ENCODE data around the gene INPP4A. TPM values are rescaled to one million over a fixed set of nuclear protein-coding genes. Genes with fewer than 3 reads are reported as not detected.
A peak's percentile ranks its signal among the peaks of the same experiment; 100 is the strongest.

The INPP4A gene
- polyA plus RNA-seq, 1 donor, result 12.5 TPM

GRCh38 chr2:98565286-98565860 is 120.7 kb downstream of the INPP4A start:
- DNase-seq, result no peak

- no peak for DNase-seq
Measured at GRCh38 chr2:98565941-98566340, 121.3 kb downstream of the INPP4A start.

GRCh38 chr2:98568161-98568956 is 123.7 kb downstream of the INPP4A start:
- DNase-seq, result no peak

- peak; percentile 5 for DNase-seq
Measured at GRCh38 chr2:98569197-98569793, 124.6 kb downstream of the INPP4A start.

GRCh38 chr2:98569915-98570314 is 125.3 kb downstream of the INPP4A start:
- no peak for DNase-seq

- no peak for DNase-seq
Measured at GRCh38 chr2:98570356-98570755, 125.7 kb downstream of the INPP4A start.

GRCh38 chr2:98571121-98571701 is 126.6 kb downstream of the INPP4A start:
- no peak for DNase-seq

GRCh38 chr2:98571796-98572195 is 127.1 kb downstream of the INPP4A start:
- no peak for DNase-seq

- DNase-seq, result no peak
Measured at GRCh38 chr2:98572211-98572610, 127.6 kb downstream of the INPP4A start.

- no peak for DNase-seq
Measured at GRCh38 chr2:98572676-98573075, 128.0 kb downstream of the INPP4A start.

- DNase-seq, result no peak
Measured at GRCh38 chr2:98573426-98573825, 128.8 kb downstream of the INPP4A start.

- no peak for DNase-seq
Measured at GRCh38 chr2:98576666-98577312, 132.1 kb downstream of the INPP4A start.

GRCh38 chr2:98577313-98577712 is 132.7 kb downstream of the INPP4A start:
- no peak for DNase-seq

GRCh38 chr2:98578231-98578630 is 133.6 kb downstream of the INPP4A start:
- DNase-seq, result no peak

- no peak for DNase-seq
Measured at GRCh38 chr2:98579926-98580325, 135.3 kb downstream of the INPP4A start.

- no peak for DNase-seq
Measured at GRCh38 chr2:98580656-98581284, 136.1 kb downstream of the INPP4A start.

- DNase-seq, result no peak
Measured at GRCh38 chr2:98582523-98582922, 137.9 kb downstream of the INPP4A start.

GRCh38 chr2:98583276-98583675 is 138.6 kb downstream of the INPP4A start:
- no peak for DNase-seq

GRCh38 chr2:98583816-98584618 is 139.4 kb downstream of the INPP4A start:
- no peak for DNase-seq

GRCh38 chr2:98585386-98585785 is 140.7 kb downstream of the INPP4A start:
- DNase-seq, result no peak

GRCh38 chr2:98586551-98587140 is 142.0 kb downstream of the INPP4A start:
- no peak for DNase-seq
